ENCODE data around the gene DIS3L2.
"Not testable (repeated sequence)": the region's sequence is repeated elsewhere in the genome, so short reads cannot be mapped to it uniquely, and the experiment has no call there.

Gene DIS3L2

DNA sequence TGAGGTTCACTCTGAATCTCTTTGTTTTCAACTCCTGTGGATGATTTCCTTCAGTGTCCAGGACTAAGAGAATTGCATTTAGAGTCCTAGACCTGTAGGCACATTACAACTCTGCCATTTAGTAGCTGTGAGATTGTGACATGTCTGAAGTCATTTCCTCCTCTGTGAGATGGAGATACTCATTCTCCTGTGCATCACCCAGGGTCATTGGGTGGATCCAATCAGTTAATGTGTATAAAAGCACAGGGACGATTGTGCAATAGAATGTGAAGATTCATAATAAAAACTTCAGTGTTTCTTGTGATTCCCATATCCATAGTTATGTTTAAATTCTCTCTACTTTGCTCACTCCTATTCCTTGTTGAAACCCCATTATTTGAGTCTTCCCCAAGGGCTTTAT lies 113.6 kb downstream of the DIS3L2 start:
- DNase-seq, result no peak

DNA sequence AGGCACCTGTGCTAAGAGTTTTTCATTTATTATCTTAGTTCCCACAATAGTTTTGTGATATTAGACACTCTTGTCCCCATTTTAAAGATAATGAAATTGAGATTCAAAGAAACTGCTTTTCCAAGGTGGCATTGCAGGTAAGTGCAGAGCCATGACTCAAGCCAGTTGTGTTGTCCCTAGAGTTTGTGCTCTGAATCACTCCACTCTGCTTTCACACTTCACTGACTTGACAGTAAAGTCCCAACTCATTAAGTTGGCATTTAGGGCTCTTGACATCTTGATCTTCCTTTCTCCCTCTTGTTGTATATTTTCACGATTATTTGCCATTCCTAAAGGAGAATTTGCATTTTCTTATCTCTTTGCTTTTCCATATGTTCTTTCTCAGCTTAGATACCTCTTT lies 114.3 kb downstream of the DIS3L2 start:
- DNase-seq, result no peak

DNA sequence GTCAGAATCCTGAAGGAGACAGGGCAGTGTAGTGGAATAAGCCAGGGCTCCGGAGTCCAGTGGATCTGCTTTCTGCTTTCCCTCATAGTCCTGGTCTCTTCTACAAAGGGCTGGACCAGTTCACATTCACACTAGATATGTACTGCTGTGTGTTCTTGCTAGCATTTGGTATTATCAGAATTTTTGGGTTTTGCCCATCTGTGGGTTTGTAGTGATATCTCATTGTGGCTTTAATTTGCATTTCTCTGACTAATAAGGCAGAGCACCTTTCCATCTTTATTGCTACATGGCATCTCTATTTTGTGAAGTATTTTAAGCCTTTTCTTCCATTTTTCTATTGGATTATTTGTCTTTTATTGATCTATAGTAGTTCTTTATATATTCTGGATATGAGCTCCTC lies 114.8 kb downstream of the DIS3L2 start:
- no peak for DNase-seq

DNA sequence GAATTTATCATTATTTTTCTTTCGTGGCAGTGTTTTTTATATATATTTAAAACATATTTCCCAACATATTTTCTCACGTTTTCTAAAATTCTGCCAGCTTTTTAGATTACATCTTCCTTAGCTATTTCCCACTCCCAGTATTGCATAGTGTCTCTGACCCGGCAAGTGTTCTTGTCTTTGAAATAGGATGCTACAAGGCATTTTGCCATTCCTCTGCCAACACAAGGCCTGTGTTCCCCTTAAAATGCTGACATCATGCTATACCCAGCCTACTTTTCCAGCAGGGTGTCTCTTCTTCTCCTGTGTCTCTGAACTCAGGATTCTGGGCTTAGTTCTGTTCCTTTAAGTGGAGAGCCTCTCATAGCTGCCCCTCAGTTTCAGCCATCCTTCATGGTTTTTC lies 115.2 kb downstream of the DIS3L2 start:
- DNase-seq, result no peak

DNA sequence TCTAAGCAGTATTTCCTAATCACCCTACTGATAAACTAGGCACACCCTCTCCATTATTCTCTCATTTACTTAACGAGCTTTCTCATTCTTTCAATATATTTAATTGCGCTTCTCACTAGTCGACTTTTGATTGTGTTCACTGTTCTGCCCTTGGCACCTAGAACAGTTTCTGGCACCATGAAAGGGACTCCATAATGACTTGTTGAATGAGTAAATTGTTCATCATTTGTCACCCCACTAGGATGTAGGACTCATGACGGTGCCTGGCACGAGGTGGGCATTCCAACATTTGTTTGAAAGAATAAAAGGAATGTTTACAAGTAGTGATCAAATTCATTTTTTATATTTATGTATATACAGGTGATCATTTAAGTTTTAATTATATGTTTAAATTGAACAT lies 123.7 kb downstream of the DIS3L2 start:
- no peak for DNase-seq

DNA sequence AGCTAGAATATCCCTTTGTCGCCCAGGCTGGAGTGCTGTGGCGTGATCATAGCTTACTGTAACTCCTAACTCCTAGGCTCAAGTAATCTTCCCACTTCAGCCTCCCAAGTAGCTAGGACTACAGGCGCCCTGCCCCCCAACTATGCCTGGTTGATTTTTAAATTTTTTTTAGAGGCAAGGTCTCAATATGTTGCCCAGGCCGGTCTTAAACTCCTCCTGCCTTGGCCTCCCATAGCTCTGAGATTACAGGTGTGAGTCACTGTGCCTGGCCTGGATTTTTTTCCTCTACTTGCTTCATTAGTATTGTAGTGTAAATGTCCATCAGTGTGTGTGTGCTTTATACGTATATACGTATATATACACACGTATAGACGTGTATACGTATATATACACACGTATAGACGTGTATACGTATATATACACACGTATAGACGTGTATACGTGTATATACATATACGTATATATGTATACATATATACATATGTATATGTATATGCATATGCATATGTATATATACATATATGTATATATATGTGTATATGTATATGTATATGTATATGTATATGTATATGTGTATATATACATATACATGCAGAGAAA lies 124.4 kb downstream of the DIS3L2 start:
- no peak for DNase-seq

DNA sequence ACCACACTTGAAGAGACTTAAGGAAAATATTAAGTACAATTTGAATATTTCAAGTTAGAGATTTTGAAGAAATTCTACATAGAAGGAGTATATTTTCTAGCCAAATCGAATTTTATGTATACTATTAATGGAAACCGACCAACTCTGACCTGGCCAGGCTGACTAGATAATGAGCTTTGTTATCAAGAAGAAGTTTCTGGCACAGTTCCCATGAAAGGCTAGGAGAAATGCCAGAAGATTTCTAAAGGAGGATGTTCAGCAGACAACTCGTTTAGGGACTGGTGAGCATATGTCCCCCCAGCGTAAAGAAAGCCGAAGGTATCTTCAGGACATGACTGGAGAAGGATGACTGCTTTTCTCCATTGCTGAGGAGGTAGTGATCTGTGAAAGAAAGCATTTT lies 127.3 kb downstream of the DIS3L2 start:
- no peak for DNase-seq

DNA sequence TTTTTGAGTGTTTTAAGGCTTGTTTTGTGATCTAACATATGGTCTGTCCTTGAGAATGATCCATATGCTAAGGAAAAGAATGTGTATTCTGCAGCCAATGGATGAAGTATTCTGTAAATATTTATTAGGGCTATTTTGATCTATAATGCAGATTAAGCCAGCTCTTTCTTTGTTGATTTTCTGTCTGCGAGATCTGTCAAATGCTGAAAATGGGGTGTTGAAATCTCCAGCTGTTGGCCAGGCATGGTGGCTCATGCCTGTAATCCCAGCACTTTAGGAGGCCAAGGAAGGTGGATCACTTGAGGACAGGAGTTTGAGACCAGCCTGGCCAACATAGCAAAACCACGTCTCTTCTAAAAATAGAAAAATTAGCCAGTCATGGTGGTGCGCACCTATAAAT lies 132.7 kb downstream of the DIS3L2 start:
- no peak for DNase-seq

DNA sequence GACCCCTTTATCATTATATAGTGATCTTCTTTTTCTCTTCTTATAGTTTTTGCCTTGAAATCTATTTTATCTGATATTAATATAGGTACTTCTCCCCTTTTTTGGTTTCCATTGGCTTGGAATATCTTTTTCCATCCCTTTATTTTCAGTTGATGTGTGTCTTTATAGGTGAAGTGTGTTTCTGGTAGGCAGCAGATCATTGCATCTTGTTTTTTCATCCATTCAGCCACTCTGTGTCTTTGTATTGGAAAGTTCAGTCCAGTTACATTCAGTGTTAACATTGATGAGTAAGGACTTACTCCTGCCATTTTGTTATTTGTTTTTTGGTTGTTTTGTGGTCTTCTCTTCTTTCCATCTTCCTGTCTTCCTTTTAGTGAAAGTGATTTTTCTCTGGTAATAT lies 133.4 kb downstream of the DIS3L2 start:
- no peak for DNase-seq

DNA sequence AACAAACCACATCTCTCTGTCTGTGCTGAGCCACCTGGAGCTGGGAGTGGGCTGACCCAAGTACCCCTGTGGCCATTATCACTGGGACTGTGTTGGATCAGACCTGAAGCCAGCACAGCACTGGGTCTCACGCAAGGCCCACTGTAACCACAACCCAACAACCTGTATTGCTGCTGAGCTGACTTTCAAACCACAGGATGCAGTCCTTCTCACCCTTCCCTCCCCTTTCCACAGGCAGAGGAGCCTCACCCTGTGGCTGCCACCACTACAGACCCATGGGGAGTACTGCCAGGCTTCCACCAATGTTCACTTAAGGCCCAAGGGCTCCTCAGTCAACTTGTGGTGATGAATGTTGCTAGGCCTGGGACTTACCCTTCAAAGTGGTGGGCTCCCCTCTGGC lies 135.7 kb downstream of the DIS3L2 start:
- DNase-seq, result no peak

DNA sequence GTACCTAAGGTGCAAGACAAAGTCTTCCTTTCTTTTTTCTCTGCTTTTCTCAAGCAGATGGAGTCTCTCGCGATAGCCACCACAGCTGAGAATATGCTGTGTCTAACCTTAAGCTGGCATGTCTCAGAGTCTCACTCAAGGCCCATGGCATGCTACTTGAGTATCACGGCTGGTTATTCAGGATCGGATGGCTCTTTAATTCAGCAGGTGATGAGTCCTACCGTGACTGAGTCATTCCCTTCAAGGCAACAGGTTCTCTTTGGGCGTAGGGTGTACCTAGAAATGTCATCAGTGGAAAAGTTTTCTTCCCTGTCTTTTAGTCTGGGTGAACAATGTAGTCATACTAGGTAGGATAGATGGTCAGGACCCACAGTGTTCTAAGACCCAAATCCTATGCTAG lies 136.2 kb downstream of the DIS3L2 start:
- DNase-seq, result no peak

DNA sequence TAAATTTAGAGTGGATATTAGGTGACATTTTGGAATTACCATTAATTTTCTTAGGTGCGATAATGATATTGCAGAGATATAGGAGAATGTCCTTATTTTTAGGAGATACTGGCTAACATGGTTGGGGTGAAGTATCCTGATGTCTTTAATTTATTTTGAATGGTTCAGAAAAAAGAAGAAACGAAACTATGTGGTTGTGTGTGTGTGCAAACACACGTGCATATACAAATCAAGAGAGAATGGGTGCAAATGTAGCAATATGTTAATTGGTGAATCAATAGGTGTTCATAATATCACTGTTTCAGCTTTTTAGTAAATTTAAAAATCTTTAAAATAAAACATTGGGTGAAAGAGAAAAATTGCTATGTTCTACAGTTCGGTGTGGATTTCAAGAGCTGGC lies 140.9 kb downstream of the DIS3L2 start:
- DNase-seq, result no peak

DNA sequence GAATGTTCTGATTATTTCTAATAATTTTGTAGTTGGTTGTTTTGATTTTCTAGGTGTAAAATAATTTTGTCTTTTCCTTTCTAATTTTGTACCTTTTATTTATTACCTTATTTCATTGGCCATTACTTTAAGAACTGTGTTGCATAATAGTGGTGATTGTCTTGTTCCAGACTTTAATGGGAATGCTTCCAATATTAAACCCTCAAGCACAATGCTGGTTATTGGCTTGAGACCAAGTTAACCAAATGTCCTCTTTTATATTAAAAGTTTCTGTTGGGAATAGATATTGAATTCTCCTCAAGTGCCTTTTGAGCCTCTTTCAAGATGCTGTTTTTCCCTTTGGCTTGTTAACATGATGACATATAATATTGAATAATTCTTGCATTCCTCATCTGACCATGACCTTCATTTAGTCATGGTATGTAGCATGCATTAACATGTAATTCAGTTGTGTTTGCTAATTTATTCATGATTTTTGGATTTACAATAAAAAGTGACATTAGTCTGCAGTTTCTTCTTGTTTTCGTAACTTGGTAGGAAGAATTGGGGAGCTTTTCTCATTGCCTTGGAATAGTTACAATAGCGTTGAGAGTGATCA lies 141.7 kb downstream of the DIS3L2 start:
- DNase-seq, result no peak

DNA sequence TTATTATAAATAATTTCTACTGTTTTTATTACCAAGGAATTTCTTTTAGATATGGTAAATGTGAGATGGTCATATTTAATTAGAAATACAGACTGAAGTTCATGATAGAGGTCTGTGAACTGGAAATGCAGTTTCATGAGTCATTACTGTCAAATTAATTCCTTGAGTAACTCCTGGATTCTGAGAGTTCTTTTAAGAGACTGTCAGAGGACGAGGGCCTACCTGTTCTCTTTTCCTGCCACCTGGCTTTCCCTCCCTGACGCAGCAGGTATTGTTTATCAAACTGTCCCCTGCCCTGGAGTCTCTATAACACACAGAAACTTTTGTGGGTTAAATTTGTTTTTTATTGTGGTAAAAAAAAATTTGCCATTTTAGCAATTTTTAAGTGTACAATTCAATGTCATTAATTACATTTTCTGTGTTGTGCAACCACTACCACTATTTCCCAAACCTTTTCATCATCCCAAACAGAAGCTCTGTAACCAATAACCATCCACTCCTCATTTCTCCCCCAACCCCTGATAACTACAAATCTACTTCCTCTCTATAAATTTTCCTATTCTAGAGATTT lies 142.6 kb downstream of the DIS3L2 start:
- no peak for DNase-seq

DNA sequence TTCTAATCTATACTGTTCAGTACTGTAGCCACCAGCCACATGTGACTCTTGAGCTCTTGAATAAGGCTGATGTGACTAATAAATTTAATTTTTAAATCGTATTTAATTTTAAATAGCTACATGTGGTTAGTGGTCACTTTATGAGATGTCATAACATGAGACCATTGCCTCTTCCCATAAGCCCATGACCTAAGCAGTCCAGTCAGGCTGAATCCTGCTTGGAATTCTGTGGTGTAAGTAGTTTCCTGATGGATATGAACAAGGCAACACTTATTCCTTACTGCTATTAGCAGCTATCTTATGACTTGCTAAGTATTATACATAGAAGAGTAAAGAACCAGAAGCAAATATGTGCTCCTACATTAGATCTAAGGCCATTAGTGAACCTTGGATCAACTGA lies 150.0 kb downstream of the DIS3L2 start:
- no peak for DNase-seq

DNA sequence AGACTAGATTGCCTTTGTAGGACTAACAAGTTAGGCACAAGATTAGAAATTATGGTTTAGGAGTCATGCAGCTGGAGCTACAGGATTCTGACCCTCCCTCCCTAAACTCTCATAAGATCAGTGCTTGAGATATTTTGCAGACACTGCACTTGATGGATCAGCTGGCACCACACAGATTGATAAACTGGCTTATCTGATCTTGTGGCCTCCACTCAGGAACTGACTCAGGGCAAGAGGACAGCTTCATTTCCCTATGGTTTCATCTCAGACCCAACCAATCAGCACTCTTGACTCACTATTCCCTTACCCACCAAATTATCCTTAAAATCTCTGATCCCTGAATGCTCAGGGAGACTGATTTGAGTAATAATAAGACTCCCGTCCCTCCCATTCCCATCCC lies 152.3 kb downstream of the DIS3L2 start:
- DNase-seq, result no peak

DNA sequence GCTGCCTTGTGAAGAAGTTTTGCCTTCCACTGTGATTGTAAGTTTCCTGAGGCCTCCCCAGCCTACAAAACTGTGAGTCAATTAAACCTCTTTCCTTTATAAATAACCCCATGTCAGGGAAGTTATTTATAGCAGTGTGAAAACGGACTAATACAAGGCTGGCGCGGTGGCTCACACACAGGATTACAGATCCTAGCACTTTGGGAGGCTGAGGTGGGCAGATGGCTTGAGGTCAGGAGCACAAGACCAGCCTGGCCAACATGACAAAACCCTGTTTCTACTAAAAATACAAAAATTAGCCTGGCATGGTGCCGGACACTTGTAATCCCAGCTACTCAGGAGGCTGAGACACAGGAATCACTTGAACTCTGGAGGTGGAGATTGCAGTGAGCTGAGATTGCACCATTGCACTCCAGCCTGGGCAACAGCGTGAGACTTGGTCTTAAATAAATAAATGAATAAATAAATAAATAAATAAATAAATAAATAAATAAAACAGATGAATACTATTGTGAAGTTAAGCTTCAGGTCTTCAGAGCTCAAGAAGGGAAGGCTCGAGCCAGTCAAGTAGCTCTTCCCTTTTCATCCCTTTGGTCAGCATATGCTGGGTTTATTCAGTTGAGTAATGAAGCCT lies 154.3 kb downstream of the DIS3L2 start:
- not testable (repeated sequence) for DNase-seq

DNA sequence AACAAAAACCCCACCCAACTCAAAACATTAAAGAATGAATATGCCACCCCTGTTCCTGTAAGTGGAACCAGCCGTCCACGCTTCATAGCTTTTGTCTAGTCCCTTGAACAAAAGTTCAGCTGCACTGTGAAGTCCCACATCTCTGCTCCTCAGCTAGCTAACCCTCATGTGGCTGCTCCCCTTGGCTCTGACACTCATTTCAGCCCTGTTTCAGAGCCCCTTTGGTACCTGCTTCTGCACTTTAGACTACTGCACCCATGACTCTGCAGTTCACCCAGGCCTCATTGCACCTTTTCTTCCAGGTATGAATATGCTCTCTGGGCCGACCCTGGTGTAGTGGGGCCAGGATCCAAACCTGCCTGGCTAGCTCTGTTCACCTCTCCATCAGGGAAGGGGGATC lies 155.3 kb downstream of the DIS3L2 start:
- no peak for DNase-seq

DNA sequence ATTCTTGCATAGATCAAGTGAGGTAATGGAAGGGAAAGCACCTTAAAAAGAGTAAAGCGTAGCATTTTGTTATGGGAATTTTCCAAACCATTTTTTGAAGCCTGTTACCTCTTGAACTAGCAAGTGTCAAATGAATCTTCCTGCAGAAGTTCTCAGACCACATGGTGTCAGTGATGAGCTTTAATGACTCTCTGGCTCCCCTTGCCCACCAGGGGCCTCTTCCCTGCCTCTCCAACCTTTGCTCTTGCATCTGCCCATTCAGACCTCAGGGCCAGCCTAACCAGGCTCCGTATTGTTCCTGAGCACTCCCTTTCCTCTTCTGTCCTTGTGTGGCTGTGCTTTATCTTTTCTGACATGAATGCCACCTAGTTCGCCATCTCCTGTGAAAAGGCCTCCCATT lies 155.9 kb downstream of the DIS3L2 start:
- no peak for DNase-seq

DNA sequence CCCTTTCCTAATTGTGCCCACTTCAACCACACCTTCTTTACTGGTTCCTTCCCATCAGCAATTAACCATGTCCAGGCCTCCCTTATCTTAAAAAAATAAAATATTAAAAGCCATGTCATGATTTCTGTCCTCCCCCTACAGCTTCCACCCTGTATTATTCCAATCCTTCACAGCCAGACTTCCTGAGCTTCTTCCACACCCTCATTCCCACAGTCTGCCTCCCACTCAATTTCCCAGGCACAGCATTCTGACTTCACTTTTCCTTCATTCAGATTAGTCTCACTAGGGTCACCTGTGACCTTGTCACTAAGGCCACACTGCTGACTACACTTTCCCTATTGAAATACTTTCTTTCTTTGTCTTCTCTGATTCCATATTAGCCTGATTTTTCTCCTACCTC lies 159.4 kb downstream of the DIS3L2 start:
- DNase-seq, result no peak

DNA sequence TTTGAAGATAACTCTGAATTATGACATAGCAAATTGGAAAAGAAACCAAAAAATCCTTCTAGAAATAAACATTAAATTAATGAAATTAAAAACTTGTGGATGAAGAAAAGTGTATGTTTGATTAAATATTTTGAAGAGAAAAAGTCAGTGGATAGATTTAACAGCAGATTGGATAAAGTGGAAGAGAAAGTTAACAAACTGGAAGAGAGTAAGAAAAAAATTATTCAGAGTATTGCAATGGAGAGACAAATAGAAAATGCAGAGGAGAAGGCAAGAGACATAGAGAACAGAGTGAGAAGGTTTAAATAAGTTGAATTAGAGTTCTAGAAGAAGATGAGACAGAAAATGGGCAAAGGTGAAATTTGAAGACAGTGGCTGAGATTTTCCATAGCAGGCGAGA lies 162.8 kb downstream of the DIS3L2 start:
- no peak for DNase-seq

DNA sequence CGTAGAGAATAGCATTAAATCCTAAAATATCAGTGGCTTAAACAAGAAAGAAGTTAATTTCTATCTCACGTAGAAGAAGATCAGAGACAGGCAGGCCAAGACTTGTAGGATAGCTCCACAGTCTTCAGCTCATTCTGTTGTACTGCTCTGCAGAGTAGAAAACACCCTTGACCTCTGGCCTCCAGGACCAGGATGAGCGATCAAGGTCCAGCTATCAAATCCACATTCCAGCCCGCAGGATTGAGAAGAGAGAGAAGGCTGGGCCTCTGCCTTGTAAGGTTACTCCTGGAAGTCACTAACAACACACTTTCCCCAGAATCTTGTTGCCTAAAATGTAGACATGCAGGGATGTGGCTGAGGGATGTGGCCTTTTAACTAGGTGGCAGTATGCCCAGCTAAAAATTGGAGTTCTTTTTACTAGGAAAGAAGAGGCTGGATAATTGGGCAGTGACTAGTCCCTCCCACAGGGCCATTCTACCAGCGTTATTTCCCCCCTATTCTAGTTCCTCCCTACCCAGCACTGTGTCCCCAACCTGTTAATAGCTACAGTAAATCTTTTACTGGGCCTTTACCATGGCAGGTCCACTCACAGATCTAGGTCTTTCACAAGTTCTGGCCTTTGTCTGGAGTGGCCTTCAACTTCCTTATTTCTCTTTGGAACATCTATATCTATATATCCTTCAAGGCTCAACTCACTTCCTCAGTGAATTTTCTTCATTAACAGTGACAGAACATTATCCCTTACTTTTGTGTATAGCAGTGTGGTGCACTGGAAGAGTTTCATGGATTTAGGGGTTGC lies 165.0 kb downstream of the DIS3L2 start:
- DNase-seq, result no peak

DNA sequence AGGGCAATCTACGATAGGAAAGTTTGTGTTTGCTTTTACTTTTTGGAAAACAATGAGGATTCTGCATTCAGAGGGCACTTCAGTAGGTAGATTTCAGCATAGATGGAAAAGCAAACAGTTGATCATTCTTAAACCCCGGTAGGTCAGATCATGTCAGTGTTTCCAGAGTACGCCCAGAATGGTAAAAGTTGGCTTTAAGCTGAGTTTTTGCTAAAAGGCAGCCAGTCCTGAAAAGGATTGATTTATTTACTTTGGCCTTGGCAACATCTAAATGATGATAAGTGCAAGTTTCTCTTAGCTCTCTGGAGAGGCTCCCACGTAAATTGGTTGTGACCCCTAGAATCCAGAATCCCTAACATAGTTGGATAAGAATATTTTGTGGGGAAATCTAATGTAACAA lies 168.0 kb downstream of the DIS3L2 start:
- no peak for DNase-seq

DNA sequence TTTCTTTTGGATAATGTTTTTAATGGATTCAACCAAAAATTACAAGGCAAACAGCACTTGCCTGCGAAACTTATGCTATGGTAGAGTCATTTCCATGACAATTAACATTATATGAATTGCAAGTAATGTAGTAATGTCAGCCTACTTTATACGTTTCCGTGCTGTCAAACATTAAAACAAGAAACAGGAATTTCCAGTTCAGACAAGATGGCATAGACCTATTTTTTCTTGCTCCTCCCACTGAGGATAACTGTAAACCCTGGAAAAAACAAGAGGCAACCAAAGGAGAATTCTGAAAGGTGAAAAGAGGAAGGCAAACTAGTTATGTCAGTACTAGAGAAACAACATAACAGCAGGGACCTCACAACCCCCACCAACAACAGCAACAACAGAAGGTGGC lies 170.7 kb downstream of the DIS3L2 start:
- no peak for DNase-seq
